ENCODE measurements around the gene OR52I1.

DNA sequence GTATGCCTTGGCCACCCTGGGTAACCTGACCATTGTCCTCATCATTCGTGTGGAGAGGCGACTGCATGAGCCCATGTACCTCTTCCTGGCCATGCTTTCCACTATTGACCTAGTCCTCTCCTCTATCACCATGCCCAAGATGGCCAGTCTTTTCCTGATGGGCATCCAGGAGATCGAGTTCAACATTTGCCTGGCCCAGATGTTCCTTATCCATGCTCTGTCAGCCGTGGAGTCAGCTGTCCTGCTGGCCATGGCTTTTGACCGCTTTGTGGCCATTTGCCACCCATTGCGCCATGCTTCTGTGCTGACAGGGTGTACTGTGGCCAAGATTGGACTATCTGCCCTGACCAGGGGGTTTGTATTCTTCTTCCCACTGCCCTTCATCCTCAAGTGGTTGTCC, 46.1 kb downstream of the OR52I1 start:
- TF ChIP-seq SIN3A (IDR thresholded peaks at IDR 0.05; ENCODE audit: borderline replicate concordance, insufficient read depth, low read depth, low read length) (no peak), TCF7L2 (IDR thresholded peaks at IDR 0.05; ENCODE audit: low read depth, low read length) (no peak)
- TF ChIP-seq, protein P1, sequence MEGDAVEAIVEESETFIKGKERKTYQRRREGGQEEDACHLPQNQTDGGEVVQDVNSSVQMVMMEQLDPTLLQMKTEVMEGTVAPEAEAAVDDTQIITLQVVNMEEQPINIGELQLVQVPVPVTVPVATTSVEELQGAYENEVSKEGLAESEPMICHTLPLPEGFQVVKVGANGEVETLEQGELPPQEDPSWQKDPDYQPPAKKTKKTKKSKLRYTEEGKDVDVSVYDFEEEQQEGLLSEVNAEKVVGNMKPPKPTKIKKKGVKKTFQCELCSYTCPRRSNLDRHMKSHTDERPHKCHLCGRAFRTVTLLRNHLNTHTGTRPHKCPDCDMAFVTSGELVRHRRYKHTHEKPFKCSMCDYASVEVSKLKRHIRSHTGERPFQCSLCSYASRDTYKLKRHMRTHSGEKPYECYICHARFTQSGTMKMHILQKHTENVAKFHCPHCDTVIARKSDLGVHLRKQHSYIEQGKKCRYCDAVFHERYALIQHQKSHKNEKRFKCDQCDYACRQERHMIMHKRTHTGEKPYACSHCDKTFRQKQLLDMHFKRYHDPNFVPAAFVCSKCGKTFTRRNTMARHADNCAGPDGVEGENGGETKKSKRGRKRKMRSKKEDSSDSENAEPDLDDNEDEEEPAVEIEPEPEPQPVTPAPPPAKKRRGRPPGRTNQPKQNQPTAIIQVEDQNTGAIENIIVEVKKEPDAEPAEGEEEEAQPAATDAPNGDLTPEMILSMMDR (IDR thresholded peaks at IDR 0.05), result no peak

Data from Panc1 (cell line).